Occipital lobe (tissue), 2 donors: ENCODE measurements around the gene CTSK. TPM values are rescaled to one million over a fixed set of nuclear protein-coding genes. Genes with fewer than 3 reads are reported as not detected.
"Not testable (repeated sequence)": the region's sequence is repeated elsewhere in the genome, so short reads cannot be mapped to it uniquely, and the experiment has no call there.

Source experiments
- DNase-seq: peaks from one replicate; lab custom pipeline; 2025; lab: John Stamatoyannopoulos, UW
- total RNA-seq: library from RNA; depleted of rRNA; stranded (reverse); fragments of >200 nt; gene quantifications from one replicate; pipeline ENCODE4 v1.2.3, GENCODE V29; 2014

Gene CTSK
- total RNA-seq, 1 donor from 2014 or later: 7.2 TPM

- DNase-seq: no peak
These were observed 624 bp downstream of the CTSK start for GRCh38 chr1:150807249-150808023.

DNA sequence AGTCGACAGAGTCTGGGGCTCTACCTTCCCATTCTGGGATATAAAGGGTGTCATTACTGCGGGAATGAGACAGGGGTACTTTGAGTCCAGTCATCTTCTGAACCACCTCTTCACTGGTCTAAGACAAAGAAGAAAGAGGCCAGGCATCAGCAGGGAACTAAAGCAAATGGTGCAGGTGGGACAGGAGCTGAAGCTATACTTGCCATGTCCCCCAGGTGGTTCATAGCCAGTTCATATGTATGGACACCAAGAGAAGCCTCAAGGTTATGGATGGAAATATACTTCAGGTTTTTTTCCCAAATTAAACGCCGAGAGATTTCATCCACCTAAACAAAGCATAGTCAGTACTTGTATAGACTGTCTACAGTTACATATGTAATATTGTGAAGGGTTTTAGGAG is 2.2 kb downstream of the CTSK start:
- DNase-seq: no peak

DNA sequence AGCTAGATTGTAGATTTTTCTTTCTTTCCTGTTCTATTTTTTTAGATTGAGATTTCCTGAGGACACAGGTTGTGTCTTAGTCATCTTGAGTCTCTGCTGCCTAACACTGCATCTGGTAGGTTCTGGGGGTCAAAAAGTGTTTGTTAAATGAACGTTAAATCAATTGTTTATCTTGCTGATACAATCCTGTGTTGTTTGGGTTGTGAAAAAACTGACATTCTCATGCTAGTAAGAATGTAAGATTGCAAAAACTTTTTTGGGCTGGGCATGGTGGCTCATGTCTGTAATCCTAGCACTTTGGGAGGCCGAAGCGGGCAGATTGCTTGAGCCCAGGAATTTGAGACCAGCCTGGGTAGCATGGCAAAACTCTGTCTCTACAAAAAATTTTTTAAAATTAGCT is 3.4 kb downstream of the CTSK start:
- no peak for DNase-seq

DNA sequence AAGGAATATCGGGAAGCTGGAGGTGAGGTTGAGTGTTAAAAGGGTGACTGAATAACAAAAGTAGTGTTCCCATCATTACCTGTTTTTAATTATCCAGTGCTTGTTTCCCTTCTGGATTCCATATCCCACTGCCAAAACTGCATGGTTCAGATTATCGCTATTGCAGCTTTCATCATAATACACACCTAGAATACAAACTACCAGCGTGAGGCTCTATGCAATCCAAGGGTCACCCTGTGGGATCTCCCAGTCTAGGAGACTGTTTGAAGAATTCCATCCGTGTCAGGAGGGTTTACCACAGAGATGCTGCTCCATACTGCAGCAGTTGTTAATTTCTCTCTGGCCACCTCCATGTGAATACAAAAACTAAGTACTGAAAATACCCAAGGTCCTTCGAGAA is 9.0 kb downstream of the CTSK start:
- DNase-seq: no peak

DNA sequence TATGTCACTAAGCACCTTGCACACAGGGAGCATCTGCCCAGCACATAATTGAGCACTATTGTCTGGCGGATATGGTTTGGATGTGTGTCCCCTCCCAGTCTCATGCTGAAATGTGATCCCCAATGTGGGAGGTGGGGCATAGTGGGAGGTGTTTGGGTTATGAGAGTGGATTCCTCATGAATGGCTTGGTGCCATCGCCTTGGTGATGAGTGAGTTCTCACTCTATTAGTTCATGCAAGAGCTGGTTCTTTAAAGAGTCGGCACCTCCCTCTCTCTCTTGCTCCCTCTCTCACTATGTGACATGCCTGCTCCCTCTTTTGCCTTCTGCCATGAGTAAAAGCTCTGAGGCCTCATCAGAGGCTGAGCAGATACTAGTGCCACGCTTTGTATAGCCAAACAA is 9.5 kb downstream of the CTSK start:
- no peak for DNase-seq

- no peak for DNase-seq
These were observed 11.7 kb downstream of the CTSK start for GRCh38 chr1:150796374-150796773.

GRCh38 chr1:150793778-150794177 is 14.3 kb downstream of the CTSK start:
- DNase-seq: not testable (repeated sequence)

GRCh38 chr1:150793221-150793620 is 14.8 kb downstream of the CTSK start:
- DNase-seq: no peak

GRCh38 chr1:150791585-150791984 is 16.5 kb downstream of the CTSK start:
- DNase-seq: no peak

DNA sequence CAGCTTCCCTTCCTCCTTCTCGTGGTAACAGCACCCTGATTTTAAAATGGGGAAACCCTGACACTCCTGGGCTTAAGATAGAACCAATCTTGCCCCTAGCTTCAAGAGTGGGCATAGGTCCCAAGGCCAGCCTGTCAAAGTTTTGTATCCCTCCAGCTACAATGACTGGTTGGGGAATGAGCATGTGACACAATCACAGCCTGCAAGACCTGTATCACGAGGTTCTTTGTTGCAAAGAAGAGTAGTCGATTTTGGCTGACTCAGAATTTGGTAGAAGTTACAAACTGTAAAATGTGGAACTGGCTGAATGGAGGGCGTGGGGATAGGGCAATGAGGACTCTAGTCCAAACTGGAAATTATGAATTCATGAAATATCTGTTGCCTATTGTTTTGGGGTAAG is 18.7 kb downstream of the CTSK start:
- DNase-seq: no peak

- no peak for DNase-seq
These were observed 19.1 kb downstream of the CTSK start for GRCh38 chr1:150788946-150789345.

DNA sequence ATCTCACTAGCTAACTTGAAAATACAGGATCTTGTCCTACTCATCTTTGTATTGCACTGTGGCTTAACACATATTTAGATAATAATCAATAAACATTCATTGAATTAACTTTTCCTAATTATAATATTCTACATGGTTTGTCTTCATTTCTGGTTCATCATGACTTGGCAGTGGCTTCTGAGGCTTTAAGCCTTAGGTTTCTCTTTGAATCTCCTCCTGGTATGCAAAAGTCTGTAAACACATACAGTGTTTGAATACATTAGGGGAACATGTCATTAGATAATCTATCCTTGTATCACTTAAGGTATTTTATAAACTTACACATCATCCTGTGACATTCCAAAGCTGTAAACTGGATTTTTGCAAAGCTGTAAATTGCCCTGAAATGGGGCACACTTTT is 20.6 kb downstream of the CTSK start:
- DNase-seq: no peak

GRCh38 chr1:150780510-150780909 is 27.6 kb downstream of the CTSK start:
- no peak for DNase-seq

DNA sequence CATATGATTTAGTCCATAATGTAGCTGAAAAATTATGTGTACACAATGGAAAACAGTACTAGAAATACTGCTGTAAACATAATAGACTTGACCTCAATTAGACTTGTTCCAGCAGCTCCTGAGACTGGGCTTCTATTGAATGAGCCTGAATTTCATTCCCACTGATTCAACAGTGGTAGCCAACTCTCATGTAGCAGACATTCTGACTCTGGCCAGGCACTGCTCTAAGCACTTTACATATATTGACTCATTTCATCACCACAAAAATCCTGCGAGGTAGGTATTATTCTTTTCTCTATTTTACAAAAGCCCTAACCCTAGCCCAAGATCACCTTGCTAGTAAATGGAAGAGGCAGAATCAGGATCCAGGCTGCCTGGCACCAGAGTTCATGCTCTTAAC is 29.7 kb downstream of the CTSK start:
- DNase-seq: no peak

DNA sequence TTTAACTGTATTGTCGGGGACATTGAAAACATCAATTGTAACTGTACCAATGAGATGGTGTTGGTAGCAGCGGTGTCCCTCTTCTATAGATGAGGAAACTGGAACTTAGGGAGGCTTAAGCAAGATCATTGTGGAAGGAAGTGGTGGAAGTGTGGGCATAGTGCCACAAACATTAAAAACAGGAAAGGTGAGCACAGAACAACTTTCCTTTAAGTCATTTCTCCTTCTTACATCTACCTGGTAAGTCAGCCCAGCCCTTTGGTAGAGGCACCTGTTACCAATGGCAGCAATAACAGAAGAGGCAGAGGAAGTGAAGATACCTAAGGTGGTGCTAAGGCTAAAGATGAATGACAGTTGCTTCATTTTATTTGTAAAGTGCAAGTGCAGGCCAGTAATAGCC is 30.5 kb downstream of the CTSK start:
- no peak for DNase-seq

- DNase-seq: not testable (repeated sequence)
These were observed 32.0 kb downstream of the CTSK start for GRCh38 chr1:150775931-150776505.

- DNase-seq: no peak
These were observed 32.8 kb downstream of the CTSK start for GRCh38 chr1:150775276-150775675.

DNA sequence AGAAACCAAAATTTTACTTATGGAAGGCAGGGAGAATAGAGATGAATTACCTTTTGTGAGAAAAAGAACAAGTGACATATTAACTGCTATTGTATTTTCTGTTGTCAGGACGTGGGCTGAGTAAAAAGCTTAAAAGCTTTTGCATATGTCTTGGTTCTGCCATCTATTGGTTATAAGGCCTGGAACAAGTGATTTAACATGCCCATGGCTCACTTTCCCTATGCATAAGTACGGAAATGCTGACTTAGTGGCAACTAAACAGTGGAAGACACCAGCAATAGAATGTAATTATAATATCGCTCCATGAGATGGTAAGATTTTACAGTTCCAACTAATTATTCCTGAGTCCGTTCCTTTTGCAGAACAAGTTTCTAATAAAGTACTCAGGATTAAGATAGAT is 35.7 kb downstream of the CTSK start:
- no peak for DNase-seq

DNA sequence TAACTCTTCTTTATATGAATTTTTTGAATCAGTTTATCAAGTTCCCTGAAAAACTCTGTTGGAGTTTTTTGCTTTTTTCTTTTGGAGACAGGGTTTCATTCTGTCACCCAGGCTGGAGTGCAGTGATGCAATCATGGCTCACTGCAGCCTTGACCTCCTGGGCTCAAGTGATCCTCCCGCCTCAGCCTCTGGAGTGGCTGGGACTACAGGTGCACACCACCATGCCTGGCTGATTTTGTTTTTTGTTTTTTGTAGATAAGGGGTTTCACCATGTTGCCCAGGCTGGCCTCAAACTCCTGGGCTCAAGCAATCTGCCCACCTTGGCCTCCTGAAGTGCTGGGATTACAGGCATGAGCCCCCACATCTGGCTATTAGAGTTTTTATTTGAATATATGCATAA is 40.4 kb downstream of the CTSK start:
- not testable (repeated sequence) for DNase-seq

DNA sequence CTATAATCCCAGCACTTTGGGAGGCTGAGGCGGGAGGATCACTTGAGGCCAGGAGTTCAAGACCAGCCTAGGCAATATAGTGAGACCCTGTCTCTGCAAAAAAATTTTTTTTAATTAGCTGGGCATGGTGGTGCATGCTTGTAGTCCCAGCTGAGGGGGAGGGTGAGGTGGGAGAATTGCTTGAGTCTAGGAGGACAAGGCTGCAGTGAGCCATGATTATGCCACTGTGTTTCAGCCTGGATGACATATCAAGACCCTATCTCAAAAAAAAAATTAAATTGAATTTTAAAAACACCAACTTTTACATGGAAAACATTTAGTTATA is 42.1 kb downstream of the CTSK start:
- not testable (repeated sequence) for DNase-seq

- no peak for DNase-seq
These were observed 42.6 kb downstream of the CTSK start, which contains the start of gene CTSS for GRCh38 chr1:150765296-150765976. CTSS (minus strand) TSS chr1:150765778; CDS start chr1:150764763, 1,015 bp downstream.

GRCh38 chr1:150764617-150765101 is 43.4 kb downstream of the CTSK start:
- DNase-seq: no peak

DNA sequence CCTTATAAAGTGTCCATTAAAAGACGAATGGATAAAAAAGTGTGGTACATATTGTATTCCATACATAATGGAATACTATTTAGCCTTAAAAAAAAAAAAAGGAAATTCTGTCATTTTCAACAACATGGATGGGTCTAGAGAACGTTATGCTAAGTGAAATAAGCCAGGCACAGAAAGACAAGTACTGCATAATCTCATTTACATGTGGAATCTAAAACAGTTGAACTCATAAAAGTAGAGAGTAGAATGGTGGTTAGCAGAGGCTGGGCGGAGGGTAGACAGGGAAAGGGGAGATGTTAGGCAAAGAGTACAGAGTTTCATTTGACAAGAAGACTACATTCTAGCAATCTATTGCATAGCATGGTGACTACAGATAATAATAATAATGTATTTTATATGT is 45.0 kb downstream of the CTSK start:
- no peak for DNase-seq
